NK-92 (cell line): Measurements from ENCODE around the gene TMEM43.

ENCODE experiments used
- DNase-seq: peaks from one replicate; lab custom pipeline; 2025; ENCODE audit not compliant: unreplicated experiment; lab: John Stamatoyannopoulos, UW

The TMEM43 gene

GRCh38 chr3:14121859-14122258, 3.0 kb upstream of the TMEM43 start:
- DNase-seq, result no peak

GRCh38 chr3:14122301-14122700, 2.6 kb upstream of the TMEM43 start:
- no peak for DNase-seq

GRCh38 chr3:14123308-14124222, 1.3 kb upstream of the TMEM43 start:
- no peak for DNase-seq

GRCh38 chr3:14124223-14124614, 633 bp upstream of the TMEM43 start:
- no peak for DNase-seq

- no peak for DNase-seq
These were observed 553 bp downstream of the TMEM43 start for GRCh38 chr3:14125193-14126016.

- no peak for DNase-seq
These were observed 1.4 kb downstream of the TMEM43 start for GRCh38 chr3:14126017-14126886.

- DNase-seq, result no peak
These were observed 2.1 kb downstream of the TMEM43 start for GRCh38 chr3:14126887-14127505.

GRCh38 chr3:14127516-14128161, 2.8 kb downstream of the TMEM43 start:
- no peak for DNase-seq

- no peak for DNase-seq
These were observed 3.9 kb downstream of the TMEM43 start for GRCh38 chr3:14128724-14129123.

GRCh38 chr3:14129296-14129695, 4.4 kb downstream of the TMEM43 start:
- no peak for DNase-seq

GRCh38 chr3:14130230-14130629, 5.4 kb downstream of the TMEM43 start:
- no peak for DNase-seq

- DNase-seq, result no peak
These were observed 5.9 kb downstream of the TMEM43 start for GRCh38 chr3:14130707-14131106.

- DNase-seq, result no peak
These were observed 6.3 kb downstream of the TMEM43 start for GRCh38 chr3:14131134-14131533.

- no peak for DNase-seq
These were observed 7.3 kb downstream of the TMEM43 start for GRCh38 chr3:14132120-14132519.

- DNase-seq, result no peak
These were observed 7.8 kb downstream of the TMEM43 start for GRCh38 chr3:14132689-14133088.

- no peak for DNase-seq
These were observed 8.4 kb downstream of the TMEM43 start for GRCh38 chr3:14133188-14133800.

- DNase-seq, result no peak
These were observed 9.0 kb downstream of the TMEM43 start for GRCh38 chr3:14133876-14134275.

GRCh38 chr3:14134291-14134690, 9.4 kb downstream of the TMEM43 start:
- no peak for DNase-seq

- no peak for DNase-seq
These were observed 10.7 kb downstream of the TMEM43 start for GRCh38 chr3:14135581-14135980.

- DNase-seq, result no peak
These were observed 12.2 kb downstream of the TMEM43 start for GRCh38 chr3:14137004-14137403.
